Subcutaneous adipose tissue (tissue), 4 donors: Measurements from ENCODE around the gene CYP2J2. TPM values are rescaled to one million over a fixed set of nuclear protein-coding genes. Genes with fewer than 3 reads are reported as not detected.

Source experiments
- total RNA-seq, 4 donors: library from RNA; depleted of rRNA; stranded (reverse); fragments of >200 nt; gene quantifications; one replicate each; pipeline ENCODE4 v1.1.0, GENCODE V29; 2016
- TF ChIP-seq, protein P1 (sequence below): fragments of 450-650 bp; IDR thresholded peaks from one replicate; pipeline ENCODE4 v1.5.1; 2016; ENCODE audit warnings: low read depth, mild to moderate bottlenecking, control low read depth, antibody characterized with exemption, moderate library complexity

CYP2J2 gene, protein sequence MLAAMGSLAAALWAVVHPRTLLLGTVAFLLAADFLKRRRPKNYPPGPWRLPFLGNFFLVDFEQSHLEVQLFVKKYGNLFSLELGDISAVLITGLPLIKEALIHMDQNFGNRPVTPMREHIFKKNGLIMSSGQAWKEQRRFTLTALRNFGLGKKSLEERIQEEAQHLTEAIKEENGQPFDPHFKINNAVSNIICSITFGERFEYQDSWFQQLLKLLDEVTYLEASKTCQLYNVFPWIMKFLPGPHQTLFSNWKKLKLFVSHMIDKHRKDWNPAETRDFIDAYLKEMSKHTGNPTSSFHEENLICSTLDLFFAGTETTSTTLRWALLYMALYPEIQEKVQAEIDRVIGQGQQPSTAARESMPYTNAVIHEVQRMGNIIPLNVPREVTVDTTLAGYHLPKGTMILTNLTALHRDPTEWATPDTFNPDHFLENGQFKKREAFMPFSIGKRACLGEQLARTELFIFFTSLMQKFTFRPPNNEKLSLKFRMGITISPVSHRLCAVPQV
- total RNA-seq: under 1 TPM in 1 of 4 donors, not detected in 3; 0.33 TPM

DNA sequence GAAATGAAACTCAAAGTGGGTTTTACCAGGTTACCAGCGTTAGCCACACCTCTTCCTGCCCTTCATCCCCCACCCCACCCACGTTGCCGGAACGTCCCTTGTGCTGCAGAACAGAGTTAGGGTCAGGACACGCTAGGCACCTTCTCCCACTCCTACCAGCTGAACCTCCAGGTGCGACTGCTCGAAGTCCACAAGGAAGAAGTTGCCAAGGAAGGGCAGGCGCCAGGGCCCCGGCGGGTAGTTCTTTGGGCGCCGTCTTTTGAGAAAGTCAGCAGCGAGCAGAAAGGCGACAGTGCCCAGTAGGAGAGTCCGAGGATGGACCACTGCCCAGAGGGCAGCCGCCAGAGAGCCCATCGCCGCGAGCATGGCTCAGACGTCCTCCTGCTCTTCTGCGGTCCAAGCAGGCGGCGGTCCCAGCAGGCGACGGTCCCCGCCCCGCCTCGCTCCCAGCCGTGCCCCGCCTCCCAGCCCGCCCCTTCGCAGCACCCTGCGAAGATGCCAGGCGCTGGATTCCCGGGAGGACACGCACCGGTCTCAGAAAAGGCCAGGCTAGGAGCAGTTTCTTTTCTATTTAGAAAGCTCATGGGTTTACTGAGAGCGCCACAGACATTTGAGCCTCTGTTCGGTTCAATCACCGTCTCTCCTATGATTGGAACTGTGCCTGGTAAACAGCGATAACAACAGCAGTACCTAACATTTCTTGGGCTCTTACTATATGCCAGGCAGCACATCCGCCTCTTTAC, at the start of gene CYP2J2:
Gene CYP2J2, minus strand, starts transcription at position 393 of the 743 bp plus-strand sequence. Its CDS starts 27 bp downstream, at position 366.
- TF ChIP-seq, protein P1, sequence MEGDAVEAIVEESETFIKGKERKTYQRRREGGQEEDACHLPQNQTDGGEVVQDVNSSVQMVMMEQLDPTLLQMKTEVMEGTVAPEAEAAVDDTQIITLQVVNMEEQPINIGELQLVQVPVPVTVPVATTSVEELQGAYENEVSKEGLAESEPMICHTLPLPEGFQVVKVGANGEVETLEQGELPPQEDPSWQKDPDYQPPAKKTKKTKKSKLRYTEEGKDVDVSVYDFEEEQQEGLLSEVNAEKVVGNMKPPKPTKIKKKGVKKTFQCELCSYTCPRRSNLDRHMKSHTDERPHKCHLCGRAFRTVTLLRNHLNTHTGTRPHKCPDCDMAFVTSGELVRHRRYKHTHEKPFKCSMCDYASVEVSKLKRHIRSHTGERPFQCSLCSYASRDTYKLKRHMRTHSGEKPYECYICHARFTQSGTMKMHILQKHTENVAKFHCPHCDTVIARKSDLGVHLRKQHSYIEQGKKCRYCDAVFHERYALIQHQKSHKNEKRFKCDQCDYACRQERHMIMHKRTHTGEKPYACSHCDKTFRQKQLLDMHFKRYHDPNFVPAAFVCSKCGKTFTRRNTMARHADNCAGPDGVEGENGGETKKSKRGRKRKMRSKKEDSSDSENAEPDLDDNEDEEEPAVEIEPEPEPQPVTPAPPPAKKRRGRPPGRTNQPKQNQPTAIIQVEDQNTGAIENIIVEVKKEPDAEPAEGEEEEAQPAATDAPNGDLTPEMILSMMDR: no peak

DNA sequence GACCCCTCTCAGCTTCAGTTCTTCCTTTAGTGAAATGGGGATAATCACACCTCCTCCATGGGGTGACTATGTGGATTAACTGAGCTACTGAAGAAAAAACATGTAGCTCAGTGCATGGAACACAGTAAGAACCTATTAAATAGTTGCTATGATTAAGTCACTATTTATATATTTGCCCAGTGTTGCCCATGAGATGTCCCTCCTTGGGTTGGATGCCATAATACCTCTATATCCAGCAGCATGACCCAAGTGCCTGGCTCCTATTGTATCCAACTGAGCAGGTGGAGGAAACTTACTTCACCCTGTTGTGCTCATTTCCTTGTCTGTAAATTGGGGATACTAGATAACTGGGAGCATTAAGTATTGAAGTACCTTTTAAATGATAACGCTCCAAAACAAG, 47.1 kb upstream of the CYP2J2 start:
- TF ChIP-seq, protein P1: no peak

DNA sequence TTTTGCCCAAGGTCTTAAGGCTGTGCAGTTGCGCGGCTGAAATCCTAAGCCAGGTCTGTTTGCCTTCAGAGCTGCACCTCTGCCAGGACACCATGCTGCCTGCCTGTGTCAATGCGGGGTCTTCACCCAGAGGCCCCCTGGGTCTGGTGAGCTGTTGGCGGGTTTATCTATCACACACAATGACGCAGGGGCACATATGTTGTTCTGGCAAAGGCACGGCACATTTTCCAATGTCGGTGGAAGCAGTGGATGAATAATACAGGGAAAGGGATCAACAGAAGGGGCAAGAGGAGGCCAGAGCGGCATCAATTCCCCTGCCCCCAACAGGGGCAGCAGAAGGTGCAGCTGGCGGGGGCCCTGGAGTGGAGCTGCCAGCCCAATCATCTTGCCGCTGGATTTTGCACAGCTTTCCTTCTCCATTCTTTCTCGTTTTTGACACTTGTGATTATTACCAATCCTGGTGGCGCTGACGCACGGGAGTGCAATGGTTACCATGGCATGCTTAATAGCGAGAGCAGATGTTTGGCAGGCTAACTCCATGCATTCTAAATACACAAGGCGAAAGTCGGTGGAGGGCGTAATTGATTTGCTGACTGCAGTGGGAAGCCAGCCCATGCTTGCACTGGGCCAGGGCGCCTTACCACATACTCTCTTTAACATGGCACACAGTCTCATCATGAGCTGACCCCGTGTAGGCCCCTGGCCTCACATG, 45.8 kb upstream of the CYP2J2 start:
- TF ChIP-seq, protein P1: no peak

DNA sequence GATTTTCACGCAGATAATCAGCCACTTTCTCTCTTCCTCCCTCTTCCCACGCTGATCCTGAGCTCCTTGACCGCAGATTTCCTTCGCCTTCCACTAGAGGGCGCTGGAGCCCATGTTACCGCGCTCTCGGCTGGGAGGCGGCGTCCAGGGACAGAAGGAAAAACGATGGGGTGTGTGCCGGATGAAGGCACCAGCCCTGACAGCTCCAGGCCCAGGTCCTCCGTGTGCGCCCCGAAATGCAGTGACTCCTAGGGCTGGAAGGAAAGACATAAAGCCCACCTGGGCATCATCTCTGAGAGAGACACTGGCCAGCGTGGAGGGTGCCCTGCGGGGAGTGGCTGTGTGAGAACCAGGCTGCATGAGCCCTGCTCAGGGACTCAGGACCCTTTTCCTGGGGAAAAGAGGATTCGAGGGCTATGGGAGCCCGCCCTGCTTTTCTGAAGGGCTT, 44.9 kb upstream of the CYP2J2 start:
- TF ChIP-seq, protein P1: no peak

DNA sequence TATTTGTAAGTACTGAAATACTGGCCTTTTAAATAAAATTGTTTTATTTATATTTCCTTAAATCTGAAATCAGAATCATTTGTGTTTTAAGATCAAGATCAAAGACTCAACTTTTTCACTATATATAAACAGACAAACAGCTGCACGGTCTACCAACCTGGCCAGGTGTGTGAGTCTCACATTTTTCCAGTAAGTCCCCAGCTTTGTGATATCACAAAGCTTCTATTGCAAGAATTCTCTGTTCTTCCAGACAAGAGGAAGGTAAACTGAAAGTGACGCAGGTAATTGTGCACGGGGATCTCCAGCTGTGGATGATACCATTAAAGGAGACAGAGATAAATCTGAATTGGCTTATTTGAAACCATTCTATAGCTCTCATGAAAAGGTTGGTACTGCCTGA, 41.2 kb upstream of the CYP2J2 start:
- TF ChIP-seq, protein P1: no peak

DNA sequence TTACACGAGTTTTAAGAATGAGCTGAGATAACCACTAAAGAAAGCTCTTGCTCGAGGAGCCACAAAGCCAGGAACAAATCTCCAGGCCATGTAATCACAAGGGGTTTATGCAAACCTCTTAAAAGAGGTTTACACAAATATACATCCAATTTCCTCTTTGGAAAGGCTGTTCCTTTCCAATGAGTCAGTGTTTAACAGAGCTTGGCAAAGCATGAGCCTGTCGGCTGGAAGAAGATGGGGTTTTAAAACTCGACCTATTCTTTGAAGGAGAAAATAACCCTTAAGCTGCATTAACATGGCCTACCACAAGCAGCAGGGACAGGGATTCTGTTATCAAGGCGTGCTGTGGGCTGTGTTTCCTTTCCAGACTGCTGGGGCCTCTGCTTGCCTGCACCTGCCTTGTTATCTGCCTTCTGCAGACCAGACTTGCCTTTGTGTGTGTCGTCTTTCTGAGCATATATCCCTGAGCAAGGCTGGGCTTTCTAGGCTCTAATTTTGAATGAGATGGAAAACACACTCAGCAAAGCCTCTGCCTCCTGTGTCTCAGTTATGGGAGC, 40.6 kb upstream of the CYP2J2 start:
- TF ChIP-seq, protein P1: no peak
